Activated naive CD4-positive, alpha-beta T cell treated with anti-CD3 and anti-CD28 coated beads for 36 hours (primary cell): Measurements from ENCODE around the gene ZNF317. TPM values are rescaled to one million over a fixed set of nuclear protein-coding genes. Genes with fewer than 3 reads are reported as not detected.
"Not testable (repeated sequence)": the region's sequence is repeated elsewhere in the genome, so short reads cannot be mapped to it uniquely, and the experiment has no call there.

Experiments used
- CTCF ChIA-PET: fragments of 350-600 bp; sonication (Branson Sonifier 250); formaldehyde crosslinking; loops from one replicate; lab custom pipeline; 2021; ENCODE audit warnings: antibody characterized with exemption; lab: Charles Lee
- DNase-seq: peaks from one replicate; pipeline ENCODE4 v3.0.0-alpha.2; 2020
- H3K27ac Mint-ChIP-seq: one replicate; pipeline ENCODE4 v1.8.0; 2021; ENCODE audit warnings: mild to moderate bottlenecking, mixed read lengths
- H3K27me3 Mint-ChIP-seq: one replicate; pipeline ENCODE4 v1.8.0; 2021; ENCODE audit warnings: low read depth, mixed read lengths
- H3K36me3 Mint-ChIP-seq: one replicate; pipeline ENCODE4 v1.8.0; 2021; ENCODE audit warnings: low read depth, mixed read lengths
- H3K4me1 Mint-ChIP-seq: one replicate; pipeline ENCODE4 v1.8.0; 2021; ENCODE audit warnings: low read depth, mixed read lengths
- H3K4me3 Mint-ChIP-seq: one replicate; pipeline ENCODE4 v1.8.0; 2021; ENCODE audit warnings: mild to moderate bottlenecking, moderate library complexity, mixed read lengths
- H3K9me3 Mint-ChIP-seq: one replicate; pipeline ENCODE4 v1.8.0; 2021; ENCODE audit warnings: mixed read lengths
- intact Hi-C: fragments of 100-400 bp; cut with micrococcal nuclease; formaldehyde crosslinking; loops from one replicate; pipeline ENCODE4 v1.15.1; 2023
- total RNA-seq, 2 experiments: library from RNA; stranded (reverse); gene quantifications; one replicate each; pipeline ENCODE4 v1.2.3, GENCODE V29; 2021

ZNF317 gene
- total RNA-seq, 2 experiments from 2014 or later = 38.9 to 39.7 TPM

DNA sequence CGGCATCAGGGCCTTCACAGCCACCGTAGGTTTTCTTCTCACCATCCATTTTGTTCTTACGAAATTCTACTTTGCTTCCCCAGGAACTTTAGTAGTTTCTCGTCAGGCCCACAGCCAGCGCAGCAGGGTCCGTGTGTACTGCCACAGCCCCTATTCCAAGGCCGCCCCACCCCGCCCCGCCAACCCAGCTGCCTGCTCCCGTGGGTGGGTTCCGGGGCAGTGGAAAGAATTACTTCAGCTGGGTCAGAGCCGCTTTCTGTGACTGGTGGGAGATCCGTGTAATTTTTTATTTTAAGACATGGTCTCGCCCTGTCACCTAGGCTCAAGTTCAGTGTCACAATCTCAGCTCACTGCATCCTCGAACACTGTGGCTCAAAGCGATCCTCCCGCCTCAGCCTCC lies 42.8 kb downstream of the ZNF317 start:
- Mint-ChIP-seq H3K27me3 (peaks cover 4% of the 10 kb centered on the region), H3K4me3 (no peak overlapping the region), H3K27ac (no peak overlapping the region), H3K36me3 (no peaks in the 10 kb centered on the region), H3K9me3 (peaks cover 2% of the 10 kb centered on the region), H3K4me1 (no peaks in the 10 kb centered on the region)
- intact Hi-C loops = no loop called here
- DNase-seq = no peak
- CTCF ChIA-PET = interaction anchor here (0.6 kb wide), 1 partner anchor 529 kb away, joined by 3 read pairs; no protein-coding TSS in a partner anchor

DNA sequence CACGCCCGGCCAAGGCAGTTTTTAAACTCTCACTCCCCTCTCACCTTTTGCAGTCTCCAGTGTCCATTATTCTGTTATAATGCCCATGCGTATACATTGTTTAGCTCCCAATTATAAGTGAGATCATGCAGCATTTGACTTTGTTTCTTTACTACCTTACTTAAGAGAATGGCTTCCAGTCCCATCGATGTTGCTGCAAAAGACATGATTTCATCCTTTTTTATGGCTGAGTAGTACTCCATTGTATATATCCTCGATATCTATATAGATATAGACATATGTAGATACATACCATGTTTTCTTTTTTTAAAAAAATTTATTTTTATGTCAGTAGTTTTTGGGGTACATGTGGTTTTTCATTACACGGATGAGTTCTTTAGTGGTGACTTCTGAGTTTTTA lies 47.0 kb downstream of the ZNF317 start:
- intact Hi-C loops = no loop called here
- Mint-ChIP-seq H3K4me1 (no peaks in the 10 kb centered on the region), H3K9me3 (peaks cover 10% of the 10 kb centered on the region), H3K27ac (no peak overlapping the region), H3K36me3 (peaks cover 1% of the 10 kb centered on the region), H3K4me3 (no peak overlapping the region), H3K27me3 (peaks cover 7% of the 10 kb centered on the region)
- CTCF ChIA-PET = no interaction called here
- no peak for DNase-seq

DNA sequence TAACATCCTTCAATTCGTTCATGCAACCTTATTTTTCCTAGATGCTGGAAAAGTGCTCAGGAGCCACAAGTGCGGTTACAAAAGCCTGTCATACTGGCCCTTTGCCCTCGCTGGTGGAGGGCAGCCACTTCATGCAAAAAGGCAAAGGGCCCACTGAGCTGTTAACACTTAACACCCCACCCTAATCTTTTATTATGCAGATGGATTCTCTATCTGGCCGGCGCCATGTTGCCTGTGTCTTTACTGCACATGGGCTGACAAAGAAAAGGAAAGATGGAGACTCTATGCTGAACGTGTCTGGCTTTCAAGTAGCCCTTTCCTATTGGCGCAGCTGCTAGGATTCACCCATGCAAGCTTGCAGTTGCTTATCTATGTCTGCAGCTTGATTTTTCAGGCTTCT lies 49.3 kb downstream of the ZNF317 start:
- peaks cover 15% of the 10 kb centered on the region for H3K27me3 Mint-ChIP-seq
- no peaks in the 10 kb centered on the region for H3K4me1 Mint-ChIP-seq
- CTCF ChIA-PET = interaction anchor here (0.7 kb wide), 1 partner anchor 19 kb away, joined by 3 read pairs; no protein-coding TSS in a partner anchor
- DNase-seq = no peak
- no peak overlapping the region for H3K4me3 Mint-ChIP-seq
- H3K27ac Mint-ChIP-seq = no peak overlapping the region
- intact Hi-C loops = no loop called here
- peaks cover 1% of the 10 kb centered on the region for H3K36me3 Mint-ChIP-seq
- peaks cover 10% of the 10 kb centered on the region for H3K9me3 Mint-ChIP-seq

DNA sequence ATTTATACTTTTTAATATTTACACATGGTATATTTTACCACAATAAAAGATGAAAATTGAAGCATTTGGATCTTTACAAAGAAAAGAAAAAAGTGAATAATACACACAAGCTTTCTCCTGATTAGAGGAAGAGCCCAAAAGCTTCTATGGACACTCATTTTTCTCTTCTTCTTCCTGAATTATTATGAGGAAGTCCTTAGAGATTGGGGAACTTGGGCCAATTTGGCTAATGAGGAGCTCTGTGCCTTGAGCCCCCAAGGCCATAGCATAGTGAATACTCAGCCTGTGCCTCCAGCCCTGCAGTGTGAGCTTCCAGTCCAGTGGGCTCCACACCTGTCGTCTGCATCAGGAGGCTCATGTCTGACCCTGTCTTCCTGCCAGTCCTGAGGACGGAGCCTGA lies 57.8 kb downstream of the ZNF317 start:
- H3K9me3 Mint-ChIP-seq, H3K27ac Mint-ChIP-seq, DNase-seq, intact Hi-C loops, H3K4me3 Mint-ChIP-seq, H3K4me1 Mint-ChIP-seq, H3K27me3 Mint-ChIP-seq, H3K36me3 Mint-ChIP-seq: not testable (repeated sequence)
- CTCF ChIA-PET = interaction anchor here (0.6 kb wide), 1 partner anchor 597 kb away, joined by 3 read pairs; no protein-coding TSS in a partner anchor

GRCh38 chr19:9205501-9206113 lies 65.4 kb downstream of the ZNF317 start:
- CTCF ChIA-PET = interaction anchor here (0.6 to 1.3 kb wide), 15 partner anchors 11 to 795 kb away, joined by 3 to 5 read pairs (median 3); partner anchors contain the start of gene OR7D2
- peaks cover 2% of the 10 kb centered on the region for H3K27me3 Mint-ChIP-seq
- intact Hi-C loops = loop anchor here (1.0 to 5.0 kb wide), 4 partner anchors 69 to 422 kb away; partner anchors contain the start of gene ZNF426
- peak; percentile 76 for DNase-seq
- no peaks in the 10 kb centered on the region for H3K9me3 Mint-ChIP-seq
- H3K27ac Mint-ChIP-seq = no peak overlapping the region
- peak overlapping the region; percentile 25 for H3K4me3 Mint-ChIP-seq
- no peaks in the 10 kb centered on the region for H3K36me3 Mint-ChIP-seq
- H3K4me1 Mint-ChIP-seq = peaks cover 2% of the 10 kb centered on the region

Other genes starting within 250 kb of the ZNF317 start
- gene MUC16, start 130.0 kb upstream of the ZNF317 start, total RNA-seq = not detected
- not detected for gene OR1M1, start 53.3 kb upstream of the ZNF317 start, total RNA-seq
- not detected for gene OR7G2, start 32.9 kb upstream of the ZNF317 start, total RNA-seq
- not detected for gene OR7G1, start 24.6 kb upstream of the ZNF317 start, total RNA-seq
- not detected for gene OR7G3, start 13.4 kb upstream of the ZNF317 start, total RNA-seq
- gene OR7D2, start 38.6 kb downstream of the ZNF317 start, total RNA-seq = under 1 TPM; 0.14 to 0.30 TPM
- gene OR7D4, start 79.2 kb downstream of the ZNF317 start, total RNA-seq = not detected
- gene OR7E24, start 110.5 kb downstream of the ZNF317 start, total RNA-seq = not detected
- 1 to 10 TPM; 4.6 to 6.4 TPM for gene ZNF699, start 169.4 kb downstream of the ZNF317 start, total RNA-seq
- gene ZNF559, start 183.8 kb downstream of the ZNF317 start, total RNA-seq = 10 to 100 TPM; 10.3 to 11.2 TPM
- gene ZNF177, start 222.6 kb downstream of the ZNF317 start, total RNA-seq = under 1 TPM; 0.64 to 0.91 TPM